HG03521 (cell line): ENCODE data around the gene FOXQ1.
"Not testable (repeated sequence)": the region's sequence is repeated elsewhere in the genome, so short reads cannot be mapped to it uniquely, and the experiment has no call there.

Experiments used
- ATAC-seq: cut with Tn5 transposase; IDR thresholded peaks from one replicate; pipeline ENCODE4 v1.9.1; 2021; ENCODE audit warnings: mild to moderate bottlenecking, moderate library complexity; ENCODE audit not compliant: unreplicated experiment

The FOXQ1 gene

DNA sequence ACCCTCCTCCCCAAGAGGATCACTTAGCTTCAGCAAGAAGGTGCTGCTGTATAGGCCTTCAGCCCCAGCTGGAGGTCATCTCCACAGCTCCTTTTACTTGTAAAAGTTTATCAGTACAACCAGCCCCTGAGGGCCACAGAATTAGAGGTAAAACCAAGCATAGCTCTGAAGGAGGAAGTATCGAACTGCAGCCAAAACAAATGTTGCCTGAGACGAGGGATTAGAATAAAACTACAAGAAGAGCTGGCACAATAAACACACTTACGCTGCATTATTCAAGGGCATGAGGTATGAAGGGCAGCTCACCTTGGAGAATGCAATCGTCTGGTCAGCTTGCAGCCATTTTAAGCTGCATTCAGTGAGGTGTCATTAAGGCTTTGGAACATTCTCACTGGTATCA, 21.1 kb upstream of the FOXQ1 start:
- ATAC-seq, result no peak

GRCh38 chr6:1291381-1291780, 20.5 kb upstream of the FOXQ1 start:
- ATAC-seq, result no peak

GRCh38 chr6:1295420-1295819, 16.5 kb upstream of the FOXQ1 start:
- no peak for ATAC-seq

- no peak for ATAC-seq
Observed at GRCh38 chr6:1296079-1296478, 15.8 kb upstream of the FOXQ1 start.

DNA sequence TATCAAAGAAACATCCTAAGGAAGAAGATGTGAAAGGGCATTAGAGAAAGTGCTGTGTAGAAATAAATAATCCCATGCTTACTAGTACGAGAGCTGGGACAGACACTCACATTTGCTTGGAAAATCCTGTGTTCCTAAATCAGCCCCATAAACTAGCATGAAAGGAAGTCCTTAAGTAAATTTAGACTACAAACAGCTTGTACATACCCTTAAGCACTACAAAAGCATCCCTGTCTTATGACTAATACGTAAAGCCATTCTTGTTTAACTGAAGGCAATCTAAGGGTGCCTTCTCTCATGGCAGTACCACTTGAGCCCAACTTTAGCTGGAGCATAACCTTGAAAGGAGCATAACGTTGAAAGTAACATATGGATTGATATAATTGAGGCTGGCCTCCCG, 15.4 kb upstream of the FOXQ1 start:
- no peak for ATAC-seq

DNA sequence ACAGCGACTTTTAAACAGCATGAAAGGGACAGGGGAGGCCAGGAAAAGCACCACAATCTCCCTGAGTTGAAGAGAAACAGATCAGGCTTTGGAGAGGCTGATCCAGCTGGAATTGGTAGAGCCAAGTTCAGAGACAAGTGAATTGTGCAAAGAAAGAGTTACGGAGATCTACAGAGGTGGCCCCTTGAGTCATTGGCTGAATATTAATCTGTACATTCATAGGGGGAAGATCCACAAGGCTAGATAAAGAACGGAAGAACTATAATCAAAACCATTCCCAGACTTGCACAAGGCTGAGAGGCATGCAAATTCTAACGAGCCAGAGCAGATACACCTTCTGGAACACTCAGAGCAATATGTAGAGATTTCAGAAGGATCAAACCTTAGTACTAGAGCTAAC, 14.2 kb upstream of the FOXQ1 start:
- no peak for ATAC-seq

DNA sequence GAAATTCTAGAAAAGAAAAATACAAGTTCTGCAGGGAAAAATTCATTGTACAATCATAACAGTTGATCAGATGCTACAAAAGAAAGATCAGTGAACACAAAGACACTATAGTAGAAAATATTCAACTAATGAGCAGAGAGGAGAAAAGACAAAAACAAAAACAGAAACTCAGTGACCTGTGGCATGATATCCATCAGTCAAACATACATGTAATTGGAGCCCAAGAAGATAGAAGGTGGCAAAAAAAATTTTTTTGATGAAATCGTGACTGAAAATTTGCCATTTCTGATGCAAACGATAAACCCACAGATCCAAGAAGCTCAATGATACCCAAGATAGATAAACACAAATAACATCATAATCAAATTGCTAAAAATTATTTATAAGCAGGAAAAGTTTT, 13.1 kb upstream of the FOXQ1 start:
- ATAC-seq, result no peak

GRCh38 chr6:1306133-1306532, 5.8 kb upstream of the FOXQ1 start:
- ATAC-seq, result no peak

- no peak for ATAC-seq
Observed at GRCh38 chr6:1309366-1309765, 2.5 kb upstream of the FOXQ1 start.

- ATAC-seq, result no peak
Observed at GRCh38 chr6:1310628-1311399, 1.1 kb upstream of the FOXQ1 start.

DNA sequence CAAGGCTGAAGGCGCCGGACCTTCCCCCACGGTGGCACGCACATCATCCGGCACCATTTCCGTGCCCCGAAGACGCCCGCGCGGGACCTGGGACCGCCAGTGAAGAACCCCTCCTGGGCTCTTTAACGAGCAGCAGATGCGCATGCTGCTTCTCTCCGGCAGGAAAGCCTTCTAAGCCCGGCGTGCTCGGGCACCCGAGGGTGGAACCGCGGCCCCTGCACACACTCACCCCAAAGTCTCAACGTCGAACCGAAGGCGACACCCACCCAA, 240 bp downstream of the FOXQ1 start:
- ATAC-seq, result no peak

GRCh38 chr6:1312473-1313367, 822 bp downstream of the FOXQ1 start:
- no peak for ATAC-seq

- no peak for ATAC-seq
Observed at GRCh38 chr6:1313384-1313766, 1.5 kb downstream of the FOXQ1 start.

DNA sequence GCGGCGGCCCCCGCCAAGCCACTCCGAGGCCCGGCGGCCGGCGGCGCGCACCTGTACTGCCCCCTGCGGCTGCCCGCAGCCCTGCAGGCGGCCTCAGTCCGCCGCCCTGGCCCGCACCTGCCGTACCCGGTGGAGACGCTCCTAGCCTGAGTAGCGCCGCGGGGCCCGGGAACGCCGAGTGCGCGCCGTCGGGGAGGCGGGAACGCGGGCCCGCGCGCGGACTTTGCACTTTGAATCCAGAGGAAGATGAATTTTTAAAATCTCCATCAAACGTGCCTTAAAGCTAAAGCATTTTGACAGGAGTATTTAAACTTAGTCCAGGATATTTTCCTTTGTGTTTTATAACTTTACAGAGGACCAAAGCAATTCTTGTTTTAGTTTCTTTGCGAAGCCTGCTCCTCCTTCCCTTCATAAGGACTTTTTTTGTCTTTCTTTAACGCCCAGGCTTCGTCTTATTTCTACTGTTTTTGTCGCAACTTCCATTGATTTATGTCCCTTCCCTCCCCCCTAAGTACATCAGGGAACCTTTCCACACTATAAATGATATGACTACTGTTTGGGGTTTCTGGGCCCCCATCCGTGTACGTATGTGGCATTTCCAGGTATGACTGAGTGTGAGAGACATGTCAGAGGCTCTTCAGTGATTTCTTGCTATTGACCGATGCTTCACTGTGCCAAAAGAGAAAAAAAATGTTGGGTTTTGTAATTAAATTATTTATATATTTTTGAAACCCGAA, 2.0 kb downstream of the FOXQ1 start:
- no peak for ATAC-seq

GRCh38 chr6:1314617-1315016, 2.7 kb downstream of the FOXQ1 start:
- ATAC-seq, result no peak

DNA sequence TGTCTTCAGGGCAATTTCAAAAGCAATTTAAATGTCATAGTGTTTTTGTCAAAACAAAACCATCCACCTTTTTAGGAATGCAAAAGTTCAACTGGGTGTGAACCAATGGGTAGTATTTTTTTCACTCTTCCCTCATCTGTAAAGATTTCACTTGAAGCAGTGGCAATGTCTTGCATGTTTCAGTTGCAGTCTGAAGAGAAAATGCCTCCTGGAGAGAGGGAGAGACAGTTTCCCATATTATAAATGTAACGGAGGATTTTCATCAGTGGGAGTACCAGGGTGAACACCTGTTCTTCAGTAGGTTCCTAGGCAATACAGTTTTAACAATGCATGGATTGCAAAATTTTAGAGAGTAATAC, 3.3 kb downstream of the FOXQ1 start:
- no peak for ATAC-seq

GRCh38 chr6:1315560-1316386, 3.9 kb downstream of the FOXQ1 start:
- ATAC-seq, result no peak

GRCh38 chr6:1316489-1316971, 4.6 kb downstream of the FOXQ1 start:
- ATAC-seq, result no peak

GRCh38 chr6:1317302-1317815, 5.5 kb downstream of the FOXQ1 start:
- ATAC-seq, result no peak

- ATAC-seq, result no peak
Observed at GRCh38 chr6:1318036-1318435, 6.1 kb downstream of the FOXQ1 start.

DNA sequence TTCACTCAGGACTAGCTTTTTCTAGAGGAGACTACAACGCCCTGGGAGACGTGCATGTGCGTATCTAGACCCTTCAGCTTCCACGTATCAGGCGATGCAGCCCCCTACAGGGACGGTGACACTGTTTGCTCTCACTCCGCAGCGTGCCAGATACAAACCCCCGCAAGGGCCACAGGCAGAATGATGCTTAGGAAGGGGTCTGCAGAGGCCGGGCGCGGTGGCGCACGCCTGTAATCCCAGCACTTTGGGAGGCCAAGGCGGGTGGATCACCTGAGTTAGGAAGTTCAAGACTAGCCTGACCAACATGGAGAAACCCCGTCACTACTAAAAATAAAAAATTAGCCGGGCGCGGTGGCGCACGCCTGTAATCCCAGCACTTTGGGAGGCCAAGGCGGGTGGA, 6.7 kb downstream of the FOXQ1 start:
- ATAC-seq, result not testable (repeated sequence)
